HG02610 (cell line): Measurements from ENCODE around the gene NAV2.
A peak's percentile ranks its signal among the peaks of the same experiment; 100 is the strongest.
"Not testable (repeated sequence)": the region's sequence is repeated elsewhere in the genome, so short reads cannot be mapped to it uniquely, and the experiment has no call there.

Experiments
- ATAC-seq: cut with Tn5 transposase; IDR thresholded peaks from one replicate; pipeline ENCODE4 v1.9.1; 2021; ENCODE audit warnings: mild to moderate bottlenecking, moderate library complexity; ENCODE audit not compliant: unreplicated experiment

NAV2 gene

DNA sequence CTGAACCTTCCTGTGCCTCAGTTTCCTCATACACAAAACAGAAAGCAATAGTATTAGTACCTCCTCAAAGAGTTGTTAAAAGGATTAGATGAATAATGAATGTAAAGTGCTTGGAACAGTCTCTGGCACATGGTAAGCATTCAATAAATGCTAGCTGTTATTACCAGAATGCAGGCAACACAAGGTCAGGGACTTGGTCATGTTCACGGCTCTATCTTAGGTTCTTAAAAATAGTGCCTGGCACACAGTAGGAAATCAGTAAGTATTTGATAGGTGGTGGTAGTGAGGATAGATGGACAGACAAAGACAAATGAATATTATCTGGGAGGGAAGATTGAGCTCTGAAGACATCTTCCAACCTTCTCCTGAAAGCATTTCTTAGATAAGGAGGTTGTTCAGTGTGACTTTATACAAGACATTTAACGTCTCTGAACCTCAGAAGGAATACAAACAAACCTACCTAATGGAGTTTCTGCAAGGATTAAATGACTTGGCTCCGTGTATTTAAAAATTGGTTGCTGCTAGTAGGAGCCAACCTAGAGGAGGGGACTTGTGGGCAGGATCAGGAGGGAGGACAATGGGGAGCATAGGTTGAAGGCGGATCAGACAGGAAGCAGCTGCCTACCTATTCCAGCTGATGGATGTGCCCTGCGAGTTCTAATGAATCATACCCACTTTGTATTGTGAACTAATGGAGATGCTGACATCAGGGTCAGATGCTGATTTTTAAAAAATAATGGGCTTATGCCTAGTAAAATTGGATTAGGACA is 353.6 kb downstream of the NAV2 start:
- ATAC-seq, result no peak

DNA sequence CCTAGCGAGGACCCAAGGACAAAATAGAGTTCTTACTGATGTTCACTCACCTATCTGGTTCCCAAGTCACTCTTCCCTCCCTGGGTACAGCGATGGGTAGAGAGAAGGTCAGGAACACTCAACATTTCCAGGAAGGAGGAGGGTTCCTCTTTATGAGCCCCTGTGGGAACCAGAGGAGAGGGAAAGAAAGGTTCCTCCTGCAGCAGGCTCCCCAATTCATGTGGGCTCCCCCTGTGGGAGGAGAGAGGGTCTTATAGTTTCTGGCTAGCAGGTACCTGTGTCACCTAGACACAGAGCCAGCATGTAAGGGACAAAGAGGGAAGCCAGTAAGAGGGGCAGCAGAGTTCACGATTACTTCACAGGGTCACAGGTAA is 354.1 kb downstream of the NAV2 start:
- no peak for ATAC-seq

DNA sequence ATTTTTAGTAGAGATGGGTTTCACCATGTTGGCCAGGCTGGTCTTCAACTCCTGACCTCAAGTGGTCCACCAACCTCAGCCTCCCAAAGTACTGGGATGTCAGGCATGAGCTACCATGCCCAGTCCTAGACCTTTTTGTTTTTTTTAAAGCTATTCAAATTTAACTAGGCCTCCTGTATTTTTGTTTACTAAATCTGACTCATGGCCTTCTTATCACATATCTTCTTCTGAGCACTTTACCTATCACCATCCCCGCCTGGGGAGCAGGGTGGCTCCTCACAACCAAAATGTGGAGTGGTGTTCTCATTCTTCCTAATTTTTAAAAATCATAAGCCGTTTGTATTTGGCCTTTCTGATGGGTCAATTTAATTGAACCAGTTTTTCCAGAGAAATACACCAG is 355.0 kb downstream of the NAV2 start:
- no peak for ATAC-seq

GRCh38 chr11:20068691-20069090 is 356.1 kb downstream of the NAV2 start:
- no peak for ATAC-seq

DNA sequence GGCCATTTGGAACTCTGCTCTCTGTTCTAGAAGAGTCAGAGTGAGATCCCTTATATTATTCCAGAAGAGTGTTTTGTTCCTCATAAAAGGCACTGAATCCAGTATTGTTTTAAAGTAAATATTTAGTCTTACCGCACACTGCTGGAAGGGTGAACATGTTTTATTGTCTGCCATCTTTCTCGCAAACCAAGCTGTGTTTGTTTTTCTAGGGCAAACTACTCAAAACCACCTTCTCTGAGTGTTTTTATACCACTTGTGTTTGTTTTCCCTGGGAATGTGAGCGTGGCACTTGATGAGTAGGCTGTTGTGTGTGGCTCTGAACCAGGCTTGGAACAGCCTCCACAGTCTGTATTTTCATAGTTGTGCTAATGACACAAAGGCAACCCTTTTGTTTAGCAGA is 357.8 kb downstream of the NAV2 start:
- ATAC-seq, result no peak

- ATAC-seq, result no peak
These were observed 363.0 kb downstream of the NAV2 start for GRCh38 chr11:20075627-20076026.

GRCh38 chr11:20078846-20079245 is 366.2 kb downstream of the NAV2 start:
- no peak for ATAC-seq

- peak; percentile 93 for ATAC-seq
These were observed 367.5 kb downstream of the NAV2 start for GRCh38 chr11:20080032-20080685.

DNA sequence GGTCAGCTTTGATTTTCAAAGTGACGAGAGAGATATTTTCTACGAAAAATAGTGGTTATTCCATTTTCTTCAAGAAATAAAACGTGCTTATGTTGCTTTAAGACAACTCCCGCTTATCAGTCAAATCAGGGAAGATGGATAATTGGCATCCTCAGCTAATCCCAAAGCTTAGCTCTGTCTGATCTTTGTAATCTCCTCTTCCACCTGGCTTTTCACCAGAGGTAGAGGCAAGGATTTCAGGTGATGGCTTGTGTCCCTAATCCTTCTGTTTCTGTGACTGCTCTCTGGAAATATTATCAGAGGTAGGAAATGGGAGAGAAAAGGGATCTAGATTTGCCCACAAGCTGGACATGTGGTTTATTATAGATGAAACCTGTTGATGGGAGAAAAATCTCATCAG is 368.7 kb downstream of the NAV2 start:
- ATAC-seq, result no peak

DNA sequence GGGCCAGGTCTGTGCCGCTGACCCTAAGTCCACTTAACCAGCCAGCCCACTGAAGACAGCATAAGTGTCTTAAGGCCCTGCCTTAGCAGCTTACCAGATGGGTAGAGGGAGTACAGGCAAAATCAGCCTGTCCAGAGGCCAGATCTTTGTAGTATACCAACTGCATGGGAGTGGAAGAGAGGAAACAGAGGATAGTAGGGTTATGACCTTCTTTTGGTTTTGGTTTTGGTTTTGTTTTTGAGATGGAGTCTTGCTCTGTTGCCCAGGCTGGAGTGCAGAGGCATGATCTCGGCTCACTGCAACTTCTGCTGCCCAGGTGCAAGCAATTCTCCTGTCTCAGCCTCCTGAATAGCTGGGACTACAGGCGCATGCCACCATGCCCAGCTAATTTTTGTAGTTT is 371.2 kb downstream of the NAV2 start:
- not testable (repeated sequence) for ATAC-seq

DNA sequence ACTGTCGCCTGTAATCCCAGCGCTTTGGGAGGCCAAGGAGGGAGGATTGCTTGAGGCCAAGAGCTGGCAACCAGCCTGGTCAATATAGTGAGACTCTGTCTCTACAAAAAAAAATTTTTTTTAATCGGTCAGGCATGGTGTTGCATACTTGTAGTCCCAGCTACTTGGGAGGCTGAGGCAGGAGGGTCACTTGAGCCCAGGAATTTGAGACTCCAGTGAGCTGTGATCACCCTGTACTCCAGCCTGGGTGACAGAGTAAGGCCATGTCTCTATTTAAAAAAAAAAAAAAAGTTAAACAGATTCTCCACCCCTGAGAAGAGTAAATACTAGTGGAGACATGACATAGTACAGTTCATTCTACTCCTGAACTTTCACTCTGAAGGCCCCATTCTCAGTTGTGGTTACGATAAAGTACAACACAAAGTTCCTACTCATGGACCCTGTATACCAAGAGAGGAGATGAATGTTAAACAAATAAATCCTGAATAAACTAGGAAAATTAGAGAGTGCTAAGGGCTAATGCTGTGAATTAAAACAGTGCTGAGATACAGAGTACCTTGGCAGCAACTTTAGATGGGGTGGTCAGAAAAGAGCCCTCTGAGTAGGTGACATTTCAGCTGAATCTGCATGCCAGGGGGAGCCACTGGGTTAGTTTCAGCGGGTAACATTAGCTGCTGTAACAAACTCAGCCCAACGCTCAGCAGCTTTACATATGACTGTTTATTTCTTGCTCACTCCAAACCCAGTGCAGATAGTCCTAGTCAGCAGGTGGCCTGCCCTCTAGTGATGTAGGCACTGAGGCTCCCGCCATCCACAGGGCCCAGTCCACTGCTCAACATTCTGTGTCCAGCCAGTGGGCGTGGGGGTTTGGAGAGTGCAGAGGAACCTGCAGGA is 372.5 kb downstream of the NAV2 start:
- ATAC-seq, result no peak

GRCh38 chr11:20085918-20086317 is 373.3 kb downstream of the NAV2 start:
- ATAC-seq, result no peak

DNA sequence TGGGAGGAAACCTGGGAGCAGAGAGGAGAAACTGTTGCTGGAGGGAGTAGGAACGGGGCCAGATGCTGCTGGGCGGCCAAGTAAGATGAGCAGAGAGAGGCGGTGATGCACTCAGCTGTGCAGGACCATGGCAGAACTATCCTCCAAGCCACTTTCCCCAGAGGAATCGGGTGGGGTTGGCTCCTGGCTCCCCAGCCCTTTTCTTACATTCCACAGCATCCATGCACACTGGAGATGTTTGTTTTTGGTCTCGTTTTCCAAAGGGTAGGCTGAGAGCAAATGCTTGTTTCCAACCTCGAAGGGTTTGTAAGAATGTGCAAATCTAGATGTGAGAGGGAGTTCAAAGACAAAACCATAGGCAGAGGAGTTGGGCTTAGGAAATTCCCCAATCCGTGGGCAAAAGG is 374.5 kb downstream of the NAV2 start:
- no peak for ATAC-seq

DNA sequence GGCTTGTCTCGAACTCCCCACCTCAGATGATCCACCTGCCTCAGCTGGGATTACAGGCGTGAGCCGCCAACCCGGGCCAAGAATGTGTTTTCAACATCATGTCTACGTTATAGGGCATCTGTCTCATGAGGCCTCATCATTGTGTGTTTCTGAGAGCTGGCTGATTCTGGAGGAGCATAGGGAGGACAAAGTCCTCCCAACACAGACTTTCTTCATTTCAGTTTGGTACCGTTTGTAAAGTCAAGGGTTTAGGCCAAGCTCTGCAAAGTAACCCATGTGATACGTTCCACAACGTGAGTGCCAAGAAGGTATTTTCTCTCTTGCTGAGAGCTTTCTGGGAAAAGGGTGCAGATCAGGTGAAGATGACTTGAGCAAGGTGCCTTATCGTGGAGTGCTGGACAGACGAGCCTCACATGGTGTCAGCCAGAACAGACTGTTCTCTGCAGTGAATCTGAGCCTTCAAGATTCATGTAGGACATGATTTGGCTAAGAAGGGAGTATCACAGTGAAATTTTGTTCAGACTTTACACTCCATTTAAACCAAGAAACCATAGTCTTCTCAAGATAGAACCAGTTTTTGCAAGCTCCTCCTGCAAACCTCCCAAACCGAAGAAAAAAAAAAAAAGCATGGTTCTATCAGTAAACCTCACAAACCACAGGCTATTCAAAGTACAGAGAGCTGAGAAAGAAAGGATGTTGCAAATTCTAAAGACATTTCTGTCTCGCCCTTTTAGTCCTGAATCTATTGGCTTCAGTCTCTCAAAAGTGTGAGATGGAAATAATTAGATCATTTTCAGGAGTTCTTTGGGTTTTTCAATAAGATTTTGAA is 376.0 kb downstream of the NAV2 start:
- ATAC-seq, result peak; percentile 41

GRCh38 chr11:20089367-20089766 is 376.7 kb downstream of the NAV2 start:
- ATAC-seq, result no peak

DNA sequence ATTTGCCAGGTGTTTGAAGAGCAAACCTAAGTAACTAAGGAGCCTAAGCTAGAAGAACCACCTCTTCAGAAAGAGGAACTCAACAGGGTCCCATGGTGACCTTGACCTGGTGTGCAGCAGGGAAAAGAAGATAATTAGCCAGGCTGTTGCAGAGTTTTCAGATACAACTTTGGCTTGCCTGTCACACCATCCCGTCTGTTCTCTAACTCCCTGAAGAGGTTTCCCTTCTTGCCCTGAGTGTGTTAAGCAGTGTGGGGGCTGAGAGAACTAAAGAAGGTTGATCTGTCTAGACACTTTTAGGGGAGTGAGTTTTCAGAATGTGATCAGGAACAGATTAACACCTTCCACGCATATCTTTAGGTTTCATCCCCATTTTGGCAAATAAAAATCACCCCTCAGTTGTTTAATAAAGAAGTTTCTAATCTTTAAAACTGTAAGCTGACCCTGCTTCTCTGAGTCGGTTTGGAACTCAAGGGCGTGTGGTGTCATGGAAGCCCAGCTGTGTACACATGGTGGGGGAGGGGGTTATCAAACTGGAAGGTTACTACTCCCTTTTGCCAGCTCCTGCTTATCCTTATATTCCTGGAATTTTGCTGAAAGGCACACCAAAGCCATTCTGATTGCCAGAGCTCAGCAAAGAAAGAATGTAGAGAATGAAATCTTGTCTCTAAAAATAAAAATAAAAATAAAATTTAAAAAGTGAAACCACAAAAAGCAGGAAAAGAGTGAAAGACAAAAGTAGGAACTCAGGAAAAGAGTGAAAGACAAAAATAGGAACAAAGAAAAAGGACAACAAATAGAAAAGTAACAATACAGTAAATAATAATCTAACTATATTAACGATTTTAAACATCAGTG is 377.4 kb downstream of the NAV2 start:
- no peak for ATAC-seq

DNA sequence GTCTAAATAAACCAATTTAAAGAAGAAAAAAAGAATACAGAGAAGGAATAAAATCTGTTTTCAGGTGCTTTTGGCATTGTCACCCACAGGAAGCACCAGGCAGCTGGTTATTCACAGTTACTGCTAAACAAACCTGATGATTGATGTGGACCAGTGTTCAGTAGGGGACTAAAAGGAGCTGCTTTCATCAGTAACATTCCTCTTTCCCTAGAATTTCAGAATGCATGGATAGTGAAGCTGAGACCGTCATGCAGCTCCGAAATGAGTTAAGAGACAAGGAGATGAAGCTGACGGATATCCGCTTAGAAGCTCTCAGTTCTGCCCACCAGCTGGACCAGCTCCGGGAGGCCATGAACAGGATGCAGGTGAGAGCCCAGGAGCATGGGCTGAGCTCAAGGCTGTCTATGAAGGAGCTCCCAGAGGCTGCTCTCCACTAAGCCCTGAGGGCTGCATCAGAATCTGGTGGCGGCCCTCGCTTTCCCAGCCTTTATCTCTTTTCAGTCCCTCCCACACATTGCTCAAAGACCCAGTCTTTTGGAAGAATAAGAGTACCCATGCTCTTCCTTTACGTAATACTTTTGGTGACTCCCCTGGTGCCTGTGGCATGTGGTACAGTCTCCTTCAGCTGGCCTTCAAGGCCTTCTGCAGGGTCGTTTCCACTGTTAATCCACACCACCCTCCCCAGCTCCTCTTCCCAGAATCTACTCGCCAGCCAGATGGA is 378.2 kb downstream of the NAV2 start:
- no peak for ATAC-seq

DNA sequence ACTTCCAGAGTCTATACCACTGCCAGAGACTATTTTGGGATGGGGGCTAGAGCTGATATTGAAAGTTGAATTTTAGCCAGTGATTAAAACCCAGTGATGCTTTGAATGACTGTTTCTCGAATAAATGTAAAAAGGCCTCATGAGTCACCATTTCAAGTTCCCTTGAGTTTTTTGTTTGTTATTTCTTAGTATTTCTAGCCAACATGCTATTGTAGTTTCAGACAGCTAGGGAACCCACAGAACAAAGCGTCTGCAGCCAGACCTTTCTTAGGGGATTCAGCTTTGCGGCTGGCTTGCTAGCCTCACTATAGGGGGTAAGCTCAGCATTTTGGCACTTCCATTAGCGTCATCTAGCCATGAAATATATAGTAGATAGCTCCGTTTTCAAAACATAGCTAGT is 381.1 kb downstream of the NAV2 start:
- ATAC-seq, result no peak

- no peak for ATAC-seq
These were observed 382.6 kb downstream of the NAV2 start for GRCh38 chr11:20095189-20095588.
